DND-41 (cell line): Measurements from ENCODE around the gene CHD9NB.

Source experiments
- CTCF ChIP-seq: IDR thresholded peaks from 2 replicates; pipeline ENCODE4 v1.5.1; 2012; ENCODE audit warnings: borderline replicate concordance, low read length, moderate library complexity, mild to moderate bottlenecking; ENCODE audit not compliant: poor library complexity, severe bottlenecking; ENCODE audit errors: extremely low read depth
- EZH2 ChIP-seq: IDR thresholded peaks from 3 replicates; pipeline ENCODE4 v1.6.1; 2012; ENCODE audit warnings: borderline replicate concordance, low read depth, mild to moderate bottlenecking, moderate library complexity, low read length, inconsistent platforms; ENCODE audit not compliant: severe bottlenecking

- no peak for TF ChIP-seq CTCF
- TF ChIP-seq EZH2, result no peak
Observed at GRCh38 chr16:53087101-53087500, 34.4 kb upstream of the CHD9NB start.
